ENCODE measurements around the gene FAM131B.
"Not testable (repeated sequence)": the region's sequence is repeated elsewhere in the genome, so short reads cannot be mapped to it uniquely, and the experiment has no call there.

FAM131B gene

GRCh38 chr7:143362131-143363015 is at the start of gene FAM131B:
FAM131B (minus strand) TSS chr7:143362713; CDS start chr7:143362603, 110 bp downstream.
- DNase-seq = peak; percentile 72

- no peak for DNase-seq
These were observed 49.6 kb upstream of the FAM131B start for GRCh38 chr7:143411976-143412708.

GRCh38 chr7:143410521-143411004 is 48.0 kb upstream of the FAM131B start:
- DNase-seq = no peak

- no peak for DNase-seq
These were observed 46.4 kb upstream of the FAM131B start, which contains the start of gene EPHA1 for GRCh38 chr7:143408686-143409561. EPHA1 (minus strand) TSS chr7:143408856; CDS start chr7:143408805, 51 bp downstream.

- DNase-seq = no peak
These were observed 45.8 kb upstream of the FAM131B start for GRCh38 chr7:143408252-143408685.

- DNase-seq = no peak
These were observed 45.1 kb upstream of the FAM131B start for GRCh38 chr7:143407287-143408251.

GRCh38 chr7:143406002-143406357 is 43.5 kb upstream of the FAM131B start:
- DNase-seq = no peak

GRCh38 chr7:143405173-143406001 is 42.9 kb upstream of the FAM131B start:
- DNase-seq = no peak

- not testable (repeated sequence) for DNase-seq
These were observed 39.7 kb upstream of the FAM131B start for GRCh38 chr7:143402233-143402632.

- no peak for DNase-seq
These were observed 38.8 kb upstream of the FAM131B start for GRCh38 chr7:143401265-143401664.

GRCh38 chr7:143399642-143400041 is 37.1 kb upstream of the FAM131B start:
- no peak for DNase-seq

- DNase-seq = no peak
These were observed 36.6 kb upstream of the FAM131B start for GRCh38 chr7:143399151-143399550.

- no peak for DNase-seq
These were observed 36.1 kb upstream of the FAM131B start for GRCh38 chr7:143398616-143399015.

- no peak for DNase-seq
These were observed 35.4 kb upstream of the FAM131B start for GRCh38 chr7:143397710-143398530.

- DNase-seq = no peak
These were observed 34.4 kb upstream of the FAM131B start for GRCh38 chr7:143396625-143397556.

GRCh38 chr7:143396182-143396581 is 33.7 kb upstream of the FAM131B start:
- no peak for DNase-seq

GRCh38 chr7:143395187-143396149 is 33.0 kb upstream of the FAM131B start:
- DNase-seq = no peak

Measured in 8988T (cell line).